IMR-90 (cell line): ENCODE results near the gene NAB1. TPM values are rescaled to one million over a fixed set of nuclear protein-coding genes. Genes with fewer than 3 reads are reported as not detected.

ENCODE experiments used
- ATAC-seq: fragments of 200-7000 bp; cut with Tn5 transposase; 2 replicates; pipeline ENCODE4 v1.9.1; 2020; ENCODE audit warnings: low read depth, mild to moderate bottlenecking, moderate library complexity
- BruUV-seq: library from RNA; stranded (reverse); fragments of 400-500 nt; replicated peaks from 2 replicates; lab custom pipeline; 2021; lab: Mats Ljungman, UMichigan
- CTCF ChIA-PET: fragments of 300-600 bp; formaldehyde crosslinking; extraction: SDS; loops from one replicate; lab custom pipeline; 2021; ENCODE audit warnings: antibody characterized with exemption; lab: Yijun Ruan, JAX
- POLR2A ChIA-PET: fragments of 300-600 bp; sonication (Branson Sonifier 250); formaldehyde crosslinking; loops from one replicate; lab custom pipeline; 2022; ENCODE audit warnings: antibody characterized with exemption; ENCODE audit not compliant: unreplicated experiment; lab: Charles Lee
- DNase-seq: peaks from one replicate; pipeline ENCODE4 v3.0.0; 2013
- H2AFZ ChIP-seq: replicated peaks from 2 replicates; pipeline ENCODE3; 2013; ENCODE audit warnings: low read length, mild to moderate bottlenecking; ENCODE audit not compliant: poor library complexity
- H2AK5ac ChIP-seq: 2 replicates; pipeline ENCODE4 v1.6.1; 2013; ENCODE audit warnings: low read depth, low read length, inconsistent platforms
- H2AK9ac ChIP-seq: replicated peaks from 2 replicates; pipeline ENCODE3; 2013; ENCODE audit warnings: mild to moderate bottlenecking, low read depth, low read length, moderate library complexity; ENCODE audit not compliant: poor library complexity
- H2BK120ac ChIP-seq: 2 replicates; pipeline ENCODE4 v1.6.1; 2013; ENCODE audit warnings: low read depth, low read length, inconsistent platforms
- H2BK15ac ChIP-seq: 3 replicates; pipeline ENCODE4 v1.6.1; 2013; ENCODE audit warnings: low read depth, low read length, inconsistent platforms
- H2BK20ac ChIP-seq: 2 replicates; pipeline ENCODE4 v1.6.1; 2013; ENCODE audit warnings: low read depth, mild to moderate bottlenecking, inconsistent platforms, low read length, moderate library complexity
- H2BK5ac ChIP-seq: 2 replicates; pipeline ENCODE4 v1.6.1; 2013; ENCODE audit warnings: mild to moderate bottlenecking, low read depth, low read length, inconsistent platforms; ENCODE audit not compliant: poor library complexity, severe bottlenecking
- H3K14ac ChIP-seq: replicated peaks from 2 replicates; pipeline ENCODE4 v1.6.1; 2013; ENCODE audit warnings: low read depth, low read length, inconsistent platforms
- H3K18ac ChIP-seq: 2 replicates; pipeline ENCODE4 v1.6.1; 2013; ENCODE audit warnings: low read depth, low read length, control low read depth
- H3K23ac ChIP-seq: 2 replicates; pipeline ENCODE4 v1.6.1; 2013; ENCODE audit warnings: low read depth, low read length, inconsistent platforms
- H3K27ac ChIP-seq: 2 replicates; pipeline ENCODE4 v1.5.1; 2013; ENCODE audit warnings: mild to moderate bottlenecking, control low read depth, low read length; ENCODE audit not compliant: insufficient read depth
- H3K27me3 ChIP-seq: 2 replicates; pipeline ENCODE4 v1.6.1; 2013; ENCODE audit warnings: low read length; ENCODE audit not compliant: control insufficient read depth, insufficient read depth
- H3K36me3 ChIP-seq: 2 replicates; pipeline ENCODE4 v1.6.1; 2013; ENCODE audit warnings: low read length, mixed read lengths; ENCODE audit not compliant: control insufficient read depth, insufficient read depth
- H3K4ac ChIP-seq: 2 replicates; pipeline ENCODE4 v1.6.1; 2013; ENCODE audit warnings: low read depth, low read length, inconsistent platforms
- H3K4me1 ChIP-seq: 2 replicates; pipeline ENCODE4 v1.6.1; 2013; ENCODE audit warnings: low read length, mixed read lengths; ENCODE audit not compliant: control insufficient read depth, insufficient read depth
- H3K4me2 ChIP-seq: 2 replicates; pipeline ENCODE4 v1.6.1; 2013; ENCODE audit warnings: low read depth, mild to moderate bottlenecking, control low read depth, low read length, moderate library complexity
- H3K4me3 ChIP-seq: 2 replicates; pipeline ENCODE4 v1.5.1; 2013; ENCODE audit warnings: low read depth, mild to moderate bottlenecking, control low read depth, low read length, moderate library complexity; ENCODE audit not compliant: insufficient read depth
- H3K56ac ChIP-seq: 2 replicates; pipeline ENCODE4 v1.6.1; 2013; ENCODE audit warnings: low read length, inconsistent platforms; ENCODE audit not compliant: insufficient read depth; ENCODE audit errors: extremely low read depth
- H3K79me1 ChIP-seq, 2 experiments: 2 replicates each; pipeline ENCODE4 v1.6.1; 2013; ENCODE audit warnings: low read length in 2 of 2, inconsistent platforms in 1 of 2, low read depth in 1 of 2
- H3K9ac ChIP-seq: 2 replicates; pipeline ENCODE4 v1.6.1; 2013; ENCODE audit warnings: low read depth, low read length, control low read depth
- H3K9me1 ChIP-seq: 2 replicates; pipeline ENCODE4 v1.6.1; 2013; ENCODE audit warnings: low read length, inconsistent platforms; ENCODE audit not compliant: insufficient read depth
- H3K9me3 ChIP-seq: 2 replicates; pipeline ENCODE4 v1.6.1; 2013; ENCODE audit warnings: low read length; ENCODE audit not compliant: control insufficient read depth, insufficient read depth
- H4K20me1 ChIP-seq: 2 replicates; pipeline ENCODE4 v1.6.1; 2013; ENCODE audit warnings: low read length, inconsistent platforms; ENCODE audit not compliant: insufficient read depth
- H4K5ac ChIP-seq: 2 replicates; pipeline ENCODE4 v1.6.1; 2013; ENCODE audit warnings: mild to moderate bottlenecking, low read depth, low read length, control low read depth
- H4K8ac ChIP-seq, 2 experiments: 2 replicates each; pipeline ENCODE4 v1.6.1; 2013; ENCODE audit warnings: low read depth in 2 of 2, low read length in 2 of 2, control low read depth in 1 of 2, inconsistent platforms in 1 of 2
- H4K91ac ChIP-seq: 2 replicates; pipeline ENCODE4 v1.6.1; 2013; ENCODE audit warnings: low read depth, low read length, inconsistent platforms; ENCODE audit not compliant: insufficient read depth
- BHLHE40 ChIP-seq: fragments of 150-350 bp; IDR thresholded peaks from 2 replicates; pipeline ENCODE4 v1.6.1; 2016; ENCODE audit warnings: mild to moderate bottlenecking, low read depth, low read length
- CHD1 ChIP-seq: IDR thresholded peaks from 2 replicates; pipeline ENCODE4 v1.6.1; 2012; ENCODE audit warnings: low read depth, low read length, improper control_type of control experiment
- SMC3 ChIP-seq: fragments of 150-350 bp; IDR thresholded peaks from 2 replicates; pipeline ENCODE4 v1.6.1; 2016; ENCODE audit warnings: low read depth, mild to moderate bottlenecking, antibody characterized with exemption, low read length, moderate library complexity
- WGBS, 2 experiments: methylation state at CpG; one replicate each; pipeline versions ENCODE4 v1.1.5 to v1.1.7; 2013; ENCODE audit warnings: missing lambda C conversion rate in 2 of 2; ENCODE audit not compliant: insufficient read length in 1 of 2; ENCODE audit errors: extremely low coverage in 2 of 2; 5-methylcytosine and 5-hydroxymethylcytosine counted together
- dilution Hi-C: fragments of 300-500 bp; cut with HindIII; formaldehyde crosslinking; loops from one replicate; pipeline ENCODE4 v1.14.3; 2018; ENCODE audit warnings: low sequenced_read_pairs; ENCODE audit not compliant: unreplicated experiment
- in situ Hi-C: fragments of 300-500 bp; cut with MboI; formaldehyde crosslinking; loops from 3 replicates; pipeline ENCODE4 v1.14.3; 2019; ENCODE audit warnings: low sequenced_read_pairs, inconsistent platforms, mixed read lengths
- intact Hi-C: fragments of 100-400 bp; cut with micrococcal nuclease; formaldehyde crosslinking; loops from 2 replicates; pipeline ENCODE4 v1.10.0; 2022
- polyA plus RNA-seq, 3 experiments: library from polyadenylated mRNA; depleted of rRNA; stranded (reverse); fragments of >200 nt; gene quantifications; 2 replicates each; pipeline ENCODE4 v1.2.3, GENCODE V29; 2012; ENCODE audit warnings: low replicate concordance in 1 of 3
- total RNA-seq: library from RNA; depleted of rRNA; stranded (reverse); fragments of >200 nt; gene quantifications from 2 replicates; pipeline ENCODE4 v1.2.3, GENCODE V29; 2012

Gene NAB1
- total and polyA plus RNA-seq, 2 of the 4 experiments (the other 2 are of a cell fraction) = 11.9 to 31.2 TPM

DNA sequence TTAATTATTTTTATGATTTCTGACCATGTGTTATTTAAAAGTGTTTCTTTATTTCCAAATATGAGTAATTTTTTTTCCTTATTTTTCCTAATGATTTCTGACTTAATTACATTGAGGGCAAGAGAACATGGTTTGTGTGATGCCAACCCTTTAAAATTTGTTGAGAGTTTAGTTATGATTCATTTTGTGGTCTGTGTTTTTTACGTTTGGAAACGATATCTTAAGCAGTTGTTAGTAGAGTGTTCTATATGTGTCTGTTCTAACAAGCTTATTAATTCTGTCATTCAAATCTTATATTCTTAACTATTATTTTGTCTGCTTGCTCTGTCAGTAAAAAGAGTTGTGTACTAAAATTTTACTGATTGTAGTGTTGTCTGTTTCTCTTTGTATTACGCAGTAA is 15.0 kb downstream of the NAB1 start:
- H2AFZ ChIP-seq = no peak overlapping the region
- H3K4me1 ChIP-seq = peaks cover 5% of the 10 kb centered on the region; the same call in 1 of the 2 replicates
- in situ Hi-C loops (no loop called here), dilution Hi-C loops (no loop called here), intact Hi-C loops (no loop called here)
- H2AK5ac ChIP-seq = no peak overlapping the region
- POLR2A ChIA-PET = no interaction called here
- H3K36me3 ChIP-seq = 0 out of 2 replicates have a peak, but pooled peaks cover 3% of the 10 kb centered on the region
- H4K8ac ChIP-seq = no peak overlapping the region
- no peak overlapping the region for H2BK5ac ChIP-seq
- TF ChIP-seq CHD1 (no peak), SMC3 (no peak), BHLHE40 (no peak)
- no peak overlapping the region for H3K56ac ChIP-seq
- H2AK9ac ChIP-seq = no peak overlapping the region
- peaks cover 4% of the 10 kb centered on the region for H3K9me1 ChIP-seq
- no CpG with 5 or more reads among the region's 3 CpGs for WGBS, 2 experiments
- H2BK20ac ChIP-seq = no peak overlapping the region
- peaks cover 11% of the 10 kb centered on the region; the same call in 1 of the 2 replicates for H4K20me1 ChIP-seq
- H2BK120ac ChIP-seq = no peak overlapping the region
- no peaks in the 10 kb centered on the region for H3K9me3 ChIP-seq
- H3K9ac ChIP-seq = no peak overlapping the region
- no peak overlapping the region for H3K4ac ChIP-seq
- H3K27ac ChIP-seq = no peak overlapping the region
- no peaks in the 10 kb centered on the region for H3K27me3 ChIP-seq
- no peak overlapping the region for H3K18ac ChIP-seq
- CTCF ChIA-PET = no interaction called here
- H3K4me2 ChIP-seq = no peak overlapping the region
- DNase-seq (peak; percentile 10), ATAC-seq (no peak)
- H3K79me1 ChIP-seq = peaks cover 30 to 47% of the 10 kb centered on the region in 2 experiments
- H4K91ac ChIP-seq = no peak overlapping the region
- H2BK15ac ChIP-seq = no peak overlapping the region
- H3K23ac ChIP-seq = no peak overlapping the region
- no TSS peak for BruUV-seq
- H4K5ac ChIP-seq = no peak overlapping the region
- no peak overlapping the region for H3K14ac ChIP-seq
- no peak overlapping the region for H3K4me3 ChIP-seq
